Measurements from ENCODE around the gene IL17B.

The IL17B gene

DNA sequence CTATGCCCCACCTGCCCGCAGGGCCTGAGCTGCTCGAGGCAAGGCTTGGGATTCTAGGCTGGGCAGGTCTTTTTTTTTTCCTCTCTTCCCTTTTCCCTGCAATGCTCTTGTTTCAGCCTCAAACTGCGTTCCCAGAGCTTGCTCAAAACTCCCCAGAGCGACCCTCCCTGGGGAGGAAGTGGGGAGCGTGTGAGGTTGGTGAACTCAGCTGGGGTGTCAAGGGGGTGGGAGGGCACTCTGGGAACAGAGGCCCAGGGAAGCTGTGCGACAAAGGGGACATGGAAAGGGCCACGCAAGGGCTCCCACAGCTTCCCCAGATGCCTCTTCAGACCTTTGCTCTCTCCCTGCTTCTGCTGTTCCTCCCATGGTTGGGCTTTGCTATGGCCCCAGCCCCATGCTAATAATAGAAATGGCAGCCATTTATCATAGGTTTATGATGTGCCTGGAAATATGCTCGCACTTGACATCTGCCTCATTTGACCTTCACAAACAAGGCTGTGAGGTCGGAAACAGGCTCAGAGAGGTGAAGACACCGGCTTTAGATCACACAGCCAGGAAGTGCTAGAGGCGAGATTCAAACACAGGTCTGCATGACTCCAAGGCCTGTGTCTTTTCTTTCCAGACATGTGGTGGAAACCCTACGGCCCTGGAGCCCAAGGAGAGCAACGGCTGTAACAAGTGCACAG lies 40.9 kb upstream of the IL17B start:
- no peak for FAIRE-seq
- TF ChIP-seq, protein P1, sequence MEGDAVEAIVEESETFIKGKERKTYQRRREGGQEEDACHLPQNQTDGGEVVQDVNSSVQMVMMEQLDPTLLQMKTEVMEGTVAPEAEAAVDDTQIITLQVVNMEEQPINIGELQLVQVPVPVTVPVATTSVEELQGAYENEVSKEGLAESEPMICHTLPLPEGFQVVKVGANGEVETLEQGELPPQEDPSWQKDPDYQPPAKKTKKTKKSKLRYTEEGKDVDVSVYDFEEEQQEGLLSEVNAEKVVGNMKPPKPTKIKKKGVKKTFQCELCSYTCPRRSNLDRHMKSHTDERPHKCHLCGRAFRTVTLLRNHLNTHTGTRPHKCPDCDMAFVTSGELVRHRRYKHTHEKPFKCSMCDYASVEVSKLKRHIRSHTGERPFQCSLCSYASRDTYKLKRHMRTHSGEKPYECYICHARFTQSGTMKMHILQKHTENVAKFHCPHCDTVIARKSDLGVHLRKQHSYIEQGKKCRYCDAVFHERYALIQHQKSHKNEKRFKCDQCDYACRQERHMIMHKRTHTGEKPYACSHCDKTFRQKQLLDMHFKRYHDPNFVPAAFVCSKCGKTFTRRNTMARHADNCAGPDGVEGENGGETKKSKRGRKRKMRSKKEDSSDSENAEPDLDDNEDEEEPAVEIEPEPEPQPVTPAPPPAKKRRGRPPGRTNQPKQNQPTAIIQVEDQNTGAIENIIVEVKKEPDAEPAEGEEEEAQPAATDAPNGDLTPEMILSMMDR (IDR thresholded peaks at IDR 0.05; ENCODE audit: insufficient read depth, missing control alignments) = no peak
- no peak for DNase-seq (ENCODE audit: insufficient read length, low spot score)

DNA sequence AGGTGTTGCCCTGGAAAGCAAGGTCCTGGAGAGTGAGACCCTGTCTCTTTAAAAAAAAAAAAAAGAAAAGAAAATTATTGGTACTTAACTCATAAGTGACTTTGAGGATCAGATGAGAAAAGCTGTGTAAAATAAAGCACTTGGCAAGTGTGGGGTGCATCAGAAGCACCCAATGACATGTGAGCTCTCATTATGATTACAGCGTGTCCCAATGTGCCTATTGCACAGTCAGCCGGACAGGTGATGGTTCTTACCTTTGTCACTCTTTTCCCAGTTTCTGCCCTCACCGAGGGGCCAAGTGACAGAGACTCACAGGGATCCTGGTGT lies 40.4 kb upstream of the IL17B start:
- DNase-seq (ENCODE audit: insufficient read length, low spot score) = no peak
- no peak for FAIRE-seq
- TF ChIP-seq, protein P1 (IDR thresholded peaks at IDR 0.05; ENCODE audit: insufficient read depth, missing control alignments) = no peak

DNA sequence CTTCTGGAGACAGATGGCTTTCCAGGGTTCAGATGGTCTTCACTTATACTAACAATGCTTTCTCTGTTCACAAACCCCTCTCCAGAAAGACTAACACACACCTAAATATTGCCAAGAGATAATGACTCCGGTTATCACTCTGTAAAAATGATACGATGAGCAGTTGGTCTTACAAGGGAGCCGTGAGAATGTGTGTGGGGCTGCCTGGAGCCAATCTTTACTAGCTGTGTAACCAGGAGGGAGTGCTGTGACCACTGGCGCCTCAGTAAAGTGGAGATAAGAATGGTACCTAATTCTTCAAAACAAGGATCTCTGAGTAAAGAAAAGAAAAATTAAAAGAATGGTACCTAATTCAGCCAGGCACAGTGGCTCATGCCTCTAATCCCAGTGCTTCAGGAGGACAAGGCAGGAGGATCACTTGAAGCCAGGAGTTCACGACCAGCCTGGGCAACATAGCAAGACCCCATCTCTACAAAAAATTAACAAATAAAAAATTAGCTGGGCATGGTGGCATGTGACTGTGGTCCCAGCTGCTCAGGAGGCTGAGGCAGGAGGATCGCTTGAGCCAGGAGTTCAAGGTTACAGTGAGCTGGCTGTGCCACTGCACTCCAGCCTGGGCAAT lies 39.9 kb upstream of the IL17B start:
- TF ChIP-seq, protein P1 (IDR thresholded peaks at IDR 0.05; ENCODE audit: insufficient read depth, missing control alignments) = no peak
- no peak for FAIRE-seq
- DNase-seq (ENCODE audit: insufficient read length, low spot score) = no peak

DNA sequence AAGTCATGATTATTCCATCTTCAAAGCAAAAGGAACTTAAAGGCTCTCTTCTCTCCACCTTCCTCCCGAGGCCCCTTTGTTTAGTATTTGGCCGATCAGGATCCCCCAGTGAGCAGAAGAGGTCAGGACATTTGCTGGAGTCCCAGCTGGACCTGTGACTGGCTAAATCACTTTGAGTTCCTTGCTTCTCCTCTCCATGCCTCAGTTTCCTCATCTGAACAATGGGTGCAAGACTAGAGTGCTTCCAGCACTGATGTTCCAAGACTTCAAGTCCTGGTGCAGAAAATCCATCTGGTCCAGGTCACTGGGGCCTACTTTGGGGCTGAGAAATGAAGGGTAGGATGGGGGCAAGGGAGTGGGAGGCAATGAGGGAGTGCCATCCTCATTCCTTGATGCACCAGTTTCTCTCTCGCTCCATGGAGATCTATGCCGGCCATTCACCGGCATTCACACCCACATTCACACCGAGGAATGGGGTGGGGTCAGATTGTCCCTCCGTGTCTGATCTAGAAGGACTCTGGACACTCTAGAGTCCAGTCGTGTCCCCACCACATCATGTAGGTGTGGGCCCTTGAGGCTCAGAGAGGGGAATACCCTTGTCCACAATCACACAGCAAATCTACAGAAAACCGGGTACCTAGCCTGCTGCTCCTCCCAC lies 38.7 kb upstream of the IL17B start:
- TF ChIP-seq, protein P1 (IDR thresholded peaks at IDR 0.05; ENCODE audit: insufficient read depth, missing control alignments) = no peak
- no peak for DNase-seq (ENCODE audit: insufficient read length, low spot score)
- FAIRE-seq = no peak

DNA sequence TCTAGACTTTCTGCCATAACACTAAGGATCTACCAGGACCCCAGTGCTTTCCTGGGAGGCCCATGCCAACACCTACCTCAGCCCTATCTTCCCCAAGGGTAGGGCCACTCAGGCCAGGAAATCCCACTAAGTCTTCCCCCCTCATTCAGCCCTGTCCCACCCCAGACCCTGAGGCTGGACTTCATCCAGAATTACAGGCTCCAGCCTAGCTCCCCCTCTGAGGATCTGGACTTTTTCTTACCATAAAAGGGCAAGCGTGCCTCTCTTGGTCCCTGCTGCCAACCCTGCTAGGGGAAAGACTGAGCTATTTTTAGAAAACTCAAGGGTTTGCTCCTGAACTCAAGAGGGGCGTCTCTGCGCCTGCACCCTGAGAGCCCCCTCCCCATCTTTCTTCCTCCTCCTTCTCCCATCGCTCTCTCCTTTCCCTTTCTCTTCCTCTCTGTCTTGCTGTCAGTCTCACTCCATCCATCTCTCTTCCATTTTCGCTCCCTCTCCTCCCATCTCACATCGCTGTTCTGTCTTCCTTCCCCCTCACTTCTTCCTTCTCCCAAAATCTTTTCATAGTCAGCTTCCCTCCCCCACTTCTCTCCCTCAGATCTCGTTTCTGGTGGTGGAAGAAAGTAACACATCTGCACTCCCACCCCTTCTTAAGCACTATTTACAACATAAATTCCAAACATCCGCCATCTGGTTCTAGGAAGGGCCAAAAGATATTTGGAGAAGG lies 38.1 kb upstream of the IL17B start:
- FAIRE-seq = no peak
- no peak for DNase-seq (ENCODE audit: insufficient read length, low spot score)
- TF ChIP-seq, protein P1 (IDR thresholded peaks at IDR 0.05; ENCODE audit: insufficient read depth, missing control alignments) = no peak

DNA sequence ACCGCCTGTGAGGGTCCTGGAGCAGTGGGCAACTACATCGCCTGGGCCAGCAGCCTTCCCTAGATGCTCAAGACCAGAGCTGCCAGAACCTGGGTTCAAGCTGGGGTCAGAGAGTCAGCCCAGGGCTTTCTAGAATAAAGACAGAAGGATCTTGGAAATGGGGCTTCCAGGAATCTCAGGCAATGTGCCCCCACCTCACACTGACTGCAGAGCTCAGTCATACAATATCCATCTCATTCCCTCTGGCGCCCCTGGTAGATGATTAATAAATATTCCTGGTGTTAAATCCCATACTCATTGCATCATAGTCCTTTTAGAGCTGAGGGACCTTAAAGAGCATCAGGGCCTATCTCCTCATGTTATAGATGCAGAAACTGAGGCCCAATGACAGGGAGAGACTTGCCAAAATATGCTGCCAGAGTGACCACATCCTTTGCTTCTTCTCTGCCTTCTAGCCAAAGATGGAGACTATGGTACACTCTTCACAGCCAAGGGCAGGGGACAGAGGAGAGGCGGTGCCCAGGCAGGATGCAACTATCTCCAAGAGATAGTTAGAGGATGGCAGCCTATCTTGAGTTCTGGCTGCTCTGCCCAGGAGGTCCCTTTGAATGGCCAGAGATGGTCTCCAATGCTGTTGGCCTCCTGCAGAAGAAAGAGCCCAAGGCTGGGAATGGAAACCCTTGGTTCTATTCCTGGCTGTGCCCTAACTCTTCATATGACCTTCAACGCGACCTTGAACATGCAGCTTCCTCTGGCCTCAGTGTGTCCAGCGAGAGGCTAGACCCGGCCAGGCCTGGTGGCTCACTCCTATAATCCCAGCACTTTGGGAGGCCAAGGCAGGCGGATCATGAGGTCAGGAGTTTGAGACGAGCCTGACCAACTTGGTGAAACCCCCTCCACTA lies 36.2 kb upstream of the IL17B start:
- TF ChIP-seq, protein P1 (IDR thresholded peaks at IDR 0.05; ENCODE audit: insufficient read depth, missing control alignments) = no peak
- DNase-seq (ENCODE audit: insufficient read length, low spot score) (no peak), FAIRE-seq (no peak)

All from D721Med (cell line).